HG03025 (cell line): ENCODE results near the gene ZNF446.
"Not testable (repeated sequence)": the region's sequence is repeated elsewhere in the genome, so short reads cannot be mapped to it uniquely, and the experiment has no call there.

ENCODE experiments used
- ATAC-seq: cut with Tn5 transposase; IDR thresholded peaks from one replicate; pipeline ENCODE4 v1.9.1; 2021; ENCODE audit warnings: mild to moderate bottlenecking, moderate library complexity; ENCODE audit not compliant: unreplicated experiment, low FRiP score

The ZNF446 gene

GRCh38 chr19:58498316-58499020, 22.3 kb downstream of the ZNF446 start:
- ATAC-seq: no peak

- peak; percentile 80 for ATAC-seq
These were observed 23.1 kb downstream of the ZNF446 start for GRCh38 chr19:58499021-58499927.

- ATAC-seq: no peak
These were observed 24.1 kb downstream of the ZNF446 start for GRCh38 chr19:58500242-58500641.

GRCh38 chr19:58507602-58508223, 31.6 kb downstream of the ZNF446 start:
- ATAC-seq: not testable (repeated sequence)

GRCh38 chr19:58509731-58510083, 33.6 kb downstream of the ZNF446 start:
- ATAC-seq: no peak

GRCh38 chr19:58510084-58510862, 34.1 kb downstream of the ZNF446 start:
- ATAC-seq: no peak

- ATAC-seq: no peak
These were observed 35.4 kb downstream of the ZNF446 start, which contains the start of gene SLC27A5 for GRCh38 chr19:58511353-58512208. Gene SLC27A5, minus strand, starts transcription at chr19:58511992. Its CDS starts 37 bp downstream, at chr19:58511955.

GRCh38 chr19:58513213-58513693, 37.1 kb downstream of the ZNF446 start:
- ATAC-seq: no peak

- peak; percentile 42 for ATAC-seq
These were observed 37.8 kb downstream of the ZNF446 start for GRCh38 chr19:58513694-58514563.

- ATAC-seq: no peak
These were observed 38.4 kb downstream of the ZNF446 start for GRCh38 chr19:58514564-58515022.

- no peak for ATAC-seq
These were observed 39.1 kb downstream of the ZNF446 start for GRCh38 chr19:58515259-58515658.

GRCh38 chr19:58516246-58516836, 40.2 kb downstream of the ZNF446 start:
- ATAC-seq: no peak

GRCh38 chr19:58516964-58517833, 41.0 kb downstream of the ZNF446 start:
- no peak for ATAC-seq

- no peak for ATAC-seq
These were observed 42.3 kb downstream of the ZNF446 start for GRCh38 chr19:58518256-58519086.

- no peak for ATAC-seq
These were observed 42.9 kb downstream of the ZNF446 start for GRCh38 chr19:58519087-58519354.
